Activated CD4-positive, alpha-beta T cell treated with anti-CD3 and anti-CD28 coated beads for 48 hours (primary cell): ENCODE measurements around the gene VAC14.
A peak's percentile ranks its signal among the peaks of the same experiment; 100 is the strongest.

Experiments used
- DNase-seq: peaks from one replicate; pipeline ENCODE4 v3.0.0-alpha.2; 2020

VAC14 gene

DNA sequence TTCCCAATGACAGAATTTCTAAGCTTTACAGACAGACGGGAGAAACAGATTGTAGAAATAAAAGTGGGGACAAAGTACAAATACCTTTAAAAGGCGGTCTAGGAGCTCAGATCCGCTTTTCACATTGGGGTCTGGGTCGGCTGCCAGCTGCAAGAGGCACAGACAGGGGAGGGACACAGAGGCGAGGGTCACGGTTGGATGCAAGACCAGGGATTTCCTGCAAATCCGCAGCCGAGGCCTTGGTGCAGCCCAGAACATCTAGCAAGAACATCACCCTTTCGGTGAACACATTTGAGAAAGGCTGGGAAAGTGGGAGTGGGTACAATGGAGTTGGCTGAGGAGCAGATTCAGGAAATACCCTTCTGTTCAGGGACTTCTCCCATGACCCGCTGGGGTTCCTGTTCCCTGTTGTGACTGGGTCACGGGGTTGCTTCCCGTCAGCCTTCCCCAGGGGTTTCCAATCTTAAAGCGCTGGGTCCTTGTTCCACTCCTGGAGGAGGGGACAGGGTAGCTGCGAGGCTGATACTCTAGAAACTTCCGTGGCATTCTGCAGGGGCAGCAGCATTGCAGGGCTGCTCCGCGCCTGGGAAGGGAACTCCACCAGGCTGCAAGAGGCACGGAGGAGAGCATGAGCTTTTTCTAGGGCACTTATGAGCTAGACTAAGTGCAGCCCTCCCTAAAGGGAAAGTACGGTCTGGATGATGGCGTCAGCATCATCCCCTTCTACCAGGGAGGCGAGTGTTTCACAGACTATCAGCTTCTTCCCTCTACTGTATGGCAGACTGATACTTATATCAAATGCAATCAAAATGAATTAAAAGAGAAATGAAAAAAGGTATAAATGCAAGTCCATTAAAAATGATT lies 16.0 kb downstream of the VAC14 start:
- DNase-seq, result no peak

DNA sequence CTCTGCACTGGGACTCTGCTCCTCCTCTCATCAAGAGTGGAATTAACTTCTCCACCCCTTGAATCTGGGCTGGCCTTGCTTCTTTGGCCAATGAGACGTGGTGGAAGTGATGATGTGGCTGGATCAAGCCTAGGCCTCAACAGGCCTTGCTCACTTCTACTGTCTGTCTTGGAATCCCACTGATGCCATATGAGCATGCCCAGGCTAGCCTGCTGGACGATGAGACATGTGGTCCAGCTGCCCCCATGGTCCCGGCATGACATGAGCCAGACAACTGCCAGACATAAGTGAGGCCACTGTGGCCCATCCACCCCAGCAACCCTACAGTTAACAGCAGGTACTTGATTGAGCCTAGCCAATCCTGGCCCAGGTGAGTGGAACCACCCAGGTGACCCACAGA lies 18.7 kb downstream of the VAC14 start:
- no peak for DNase-seq

GRCh38 chr16:70781800-70782199 lies 19.2 kb downstream of the VAC14 start:
- no peak for DNase-seq

DNA sequence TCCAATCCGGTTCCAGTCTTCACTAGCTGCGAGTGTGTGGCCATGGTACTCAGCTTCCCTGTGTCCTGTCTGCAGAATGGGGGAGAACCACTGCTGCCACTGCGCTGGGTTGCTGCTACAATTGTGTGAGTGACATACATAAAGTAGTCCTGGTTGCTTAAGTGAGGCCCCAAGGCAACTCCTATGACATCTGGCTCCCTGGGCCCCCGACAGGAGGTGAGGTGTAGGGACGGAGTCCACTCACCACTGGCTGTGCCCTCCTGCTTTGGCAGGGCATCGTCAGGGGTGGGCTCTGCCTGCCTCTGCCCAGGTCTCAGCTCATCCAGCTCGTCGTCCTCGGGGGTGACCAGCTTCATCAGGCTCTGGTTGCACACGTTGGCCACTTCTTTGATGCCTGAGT lies 20.4 kb downstream of the VAC14 start:
- DNase-seq, result no peak

DNA sequence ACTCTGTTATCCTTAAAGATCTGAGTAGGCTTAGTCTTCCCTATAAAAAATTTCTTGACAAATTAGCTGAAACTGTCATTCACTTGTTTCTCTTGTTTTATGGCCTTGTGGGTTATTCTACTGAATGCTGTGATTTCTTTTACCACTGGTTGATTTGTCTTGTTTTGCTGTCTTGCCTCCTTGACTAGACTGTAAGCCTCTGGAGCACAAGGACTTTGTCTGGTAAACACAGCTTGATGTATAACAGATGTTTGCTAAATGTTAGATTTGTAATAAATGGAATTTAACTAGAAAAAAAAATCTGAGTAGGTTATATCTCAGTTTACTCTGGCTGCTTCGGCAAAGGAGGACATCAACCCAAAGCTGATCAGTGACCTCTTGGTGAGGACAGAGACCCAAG lies 21.6 kb downstream of the VAC14 start:
- no peak for DNase-seq

GRCh38 chr16:70778901-70779309 lies 22.1 kb downstream of the VAC14 start:
- DNase-seq, result peak; percentile 11

- no peak for DNase-seq
These were observed 23.0 kb downstream of the VAC14 start for GRCh38 chr16:70777973-70778406.

DNA sequence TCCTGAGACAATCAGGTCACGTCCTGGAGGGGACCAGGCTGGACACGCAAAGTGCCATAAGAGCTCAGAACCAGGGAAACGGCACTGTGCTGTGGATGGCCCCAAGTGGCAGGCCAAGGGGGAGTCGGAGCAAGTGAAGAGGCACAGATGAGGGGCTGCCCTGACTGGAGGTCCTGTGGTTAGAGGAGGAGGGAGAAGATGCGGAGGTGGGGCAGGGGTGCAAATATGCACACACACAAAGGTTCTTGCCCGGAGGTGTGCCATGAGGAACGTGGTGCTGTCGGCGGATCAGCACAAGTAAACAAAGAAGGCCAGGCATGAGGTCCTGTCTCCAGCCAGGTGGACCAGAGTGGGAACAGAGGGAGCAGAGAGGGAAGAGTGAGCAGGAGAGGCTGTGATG lies 23.5 kb downstream of the VAC14 start:
- DNase-seq, result no peak

GRCh38 chr16:70775399-70775798 lies 25.6 kb downstream of the VAC14 start:
- DNase-seq, result no peak

DNA sequence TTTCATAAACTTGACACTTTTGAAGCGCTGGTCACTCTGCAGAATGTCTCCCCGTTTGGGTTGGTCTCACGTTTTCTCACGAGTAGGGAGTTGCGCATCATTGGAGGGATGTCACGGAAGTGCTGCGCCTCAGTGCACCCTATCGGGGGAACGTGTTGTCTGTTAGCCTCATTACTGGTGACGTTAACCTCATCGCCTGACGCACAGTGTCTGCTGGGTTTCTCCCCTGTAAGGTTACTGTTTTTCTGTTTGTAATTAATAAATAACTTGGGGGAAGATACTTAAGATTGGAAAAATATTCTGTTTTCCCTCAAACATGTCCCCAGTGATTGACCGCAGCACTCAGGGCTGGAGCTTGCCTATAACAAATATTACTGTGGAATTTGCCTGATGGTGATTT lies 26.7 kb downstream of the VAC14 start:
- no peak for DNase-seq

DNA sequence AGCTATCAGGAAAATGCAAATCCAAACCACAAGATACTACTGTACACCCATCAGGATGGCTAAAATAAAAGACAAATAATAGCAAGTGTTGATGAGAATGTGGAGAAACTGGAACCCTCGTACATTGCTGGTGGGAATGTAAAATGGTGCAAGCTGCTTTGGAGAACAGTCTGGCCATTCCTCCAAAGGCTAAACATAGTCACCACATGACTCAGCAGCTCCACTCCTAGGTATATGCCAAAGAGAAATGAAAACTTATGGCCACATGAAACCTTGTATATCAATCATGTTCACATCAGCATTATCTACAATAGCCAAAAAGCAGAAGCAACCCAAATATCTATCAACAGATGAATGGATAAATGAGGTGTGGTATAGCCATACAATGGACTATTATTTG lies 28.5 kb downstream of the VAC14 start:
- no peak for DNase-seq

DNA sequence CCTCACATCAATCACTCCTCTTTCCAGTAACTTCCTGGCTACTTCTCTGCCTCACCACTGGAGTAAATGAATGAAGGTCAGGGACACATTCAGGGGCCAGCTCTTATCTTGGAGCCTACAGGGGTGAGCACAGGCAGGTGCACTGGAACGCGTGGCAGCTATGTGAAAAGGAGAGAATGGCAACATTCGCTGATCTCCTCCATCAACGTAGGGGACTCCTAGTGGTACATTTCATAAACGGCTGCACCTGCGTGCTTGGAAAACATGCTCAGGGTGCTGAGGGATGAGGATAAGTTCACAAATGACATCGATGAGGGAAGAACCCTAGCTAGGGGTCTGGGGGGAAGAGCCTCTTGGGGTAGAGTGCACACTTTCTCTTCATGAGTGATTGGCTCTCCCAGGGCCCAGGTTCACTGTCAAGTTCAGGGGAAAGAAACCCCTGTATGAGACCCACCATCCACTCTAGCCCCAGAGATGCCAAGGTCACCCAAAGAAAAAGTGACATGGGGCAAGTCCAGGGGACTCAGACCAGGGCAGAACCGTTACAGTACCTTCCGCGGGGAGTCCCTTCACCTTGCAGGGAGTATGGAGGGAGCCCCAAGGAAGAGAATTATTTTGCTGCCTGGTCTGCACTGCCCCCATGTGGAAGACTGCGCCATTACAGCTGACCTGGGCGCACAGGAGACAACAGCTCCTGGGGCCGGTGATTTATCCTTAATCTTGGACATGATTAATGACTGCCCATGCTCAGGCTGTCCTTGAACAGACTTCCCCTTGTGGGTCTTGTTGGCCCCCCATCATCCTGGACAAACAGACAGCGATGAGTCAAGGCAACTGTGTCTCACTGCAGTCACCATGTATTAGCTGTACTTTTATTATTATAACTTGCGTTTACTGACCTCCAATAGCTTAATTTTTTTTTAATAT lies 30.1 kb downstream of the VAC14 start:
- DNase-seq, result peak; percentile 74

GRCh38 chr16:70770291-70770625 lies 30.7 kb downstream of the VAC14 start:
- DNase-seq, result no peak

DNA sequence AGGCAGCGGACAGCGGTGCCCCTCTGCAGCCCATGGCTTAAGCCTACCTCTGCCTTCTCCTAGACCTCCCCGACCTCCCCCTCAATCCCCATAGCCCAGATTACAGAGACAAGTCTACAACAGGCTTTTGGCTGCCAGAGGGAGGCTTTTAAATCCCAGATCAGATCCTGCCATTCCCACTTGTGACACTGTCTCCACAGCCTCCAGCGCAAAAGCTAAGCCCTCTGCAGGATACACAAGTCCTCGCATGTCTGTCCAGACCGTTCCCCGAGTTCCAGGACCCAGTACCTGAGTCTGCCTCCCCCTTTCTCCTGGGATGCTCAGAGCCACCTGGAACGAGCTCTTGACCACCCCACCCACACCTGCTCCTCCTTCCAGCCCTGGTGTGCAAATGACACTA lies 31.2 kb downstream of the VAC14 start:
- no peak for DNase-seq

GRCh38 chr16:70769131-70769530 lies 31.8 kb downstream of the VAC14 start:
- no peak for DNase-seq

- DNase-seq, result no peak
These were observed 32.8 kb downstream of the VAC14 start for GRCh38 chr16:70768203-70768580.

DNA sequence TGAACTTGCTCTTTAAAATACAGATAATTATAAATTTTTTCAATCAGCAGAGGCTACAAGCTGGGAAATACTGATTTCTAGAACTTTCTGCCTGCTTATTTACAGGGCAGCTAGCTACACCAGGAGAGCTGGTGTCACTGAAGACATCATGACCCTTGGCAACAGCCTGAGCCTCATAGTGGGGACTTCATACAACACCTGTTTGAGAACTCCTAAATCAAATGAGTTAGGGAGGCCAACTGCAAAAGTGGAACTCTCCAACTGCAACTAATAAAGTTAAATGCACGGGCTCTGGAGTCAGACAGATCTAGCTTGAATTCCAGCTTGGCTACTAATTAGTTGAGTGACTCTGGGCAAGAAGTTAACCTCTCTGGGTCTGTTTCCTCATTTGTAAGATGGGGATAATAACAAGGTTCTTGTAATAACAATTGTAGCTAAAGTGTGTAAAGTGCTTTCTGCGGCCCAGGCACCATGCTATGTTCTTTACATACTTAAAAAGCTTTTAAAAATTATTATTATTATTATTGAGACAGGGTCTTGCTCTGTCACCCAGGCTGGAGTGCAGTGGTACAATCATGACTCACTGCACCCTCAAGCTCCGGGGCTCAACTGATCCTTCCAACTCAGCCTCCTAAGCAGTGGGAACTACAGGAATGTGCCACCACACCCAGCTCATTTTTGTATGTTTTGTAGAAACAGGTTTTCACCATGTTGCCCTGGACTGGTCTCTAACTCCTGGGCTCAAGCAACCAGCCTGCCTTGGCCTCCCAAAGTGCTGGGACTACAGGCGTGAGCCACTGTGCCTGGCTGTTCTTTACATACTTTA lies 33.4 kb downstream of the VAC14 start:
- DNase-seq, result no peak

DNA sequence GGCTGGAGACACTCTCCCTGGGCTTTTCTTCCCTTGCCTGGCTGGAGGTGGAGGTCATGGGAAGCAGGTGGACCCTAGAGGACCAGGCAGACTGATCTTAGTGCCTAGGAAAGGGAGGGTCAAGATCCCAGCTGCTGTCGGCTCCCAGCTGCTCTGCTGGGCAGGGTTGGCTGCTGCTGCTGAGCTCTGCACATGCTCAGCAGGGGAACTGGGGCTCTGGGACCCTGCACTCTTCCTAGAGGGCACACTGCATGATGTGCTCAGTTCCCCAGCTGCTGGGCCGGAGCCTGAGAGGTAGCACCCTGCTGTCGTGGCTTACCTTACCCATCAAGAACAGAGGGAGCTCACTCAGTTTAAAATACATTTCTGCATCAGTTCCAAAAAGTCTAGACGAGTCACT lies 34.3 kb downstream of the VAC14 start:
- DNase-seq, result no peak

- no peak for DNase-seq
These were observed 34.8 kb downstream of the VAC14 start for GRCh38 chr16:70766176-70766575.

DNA sequence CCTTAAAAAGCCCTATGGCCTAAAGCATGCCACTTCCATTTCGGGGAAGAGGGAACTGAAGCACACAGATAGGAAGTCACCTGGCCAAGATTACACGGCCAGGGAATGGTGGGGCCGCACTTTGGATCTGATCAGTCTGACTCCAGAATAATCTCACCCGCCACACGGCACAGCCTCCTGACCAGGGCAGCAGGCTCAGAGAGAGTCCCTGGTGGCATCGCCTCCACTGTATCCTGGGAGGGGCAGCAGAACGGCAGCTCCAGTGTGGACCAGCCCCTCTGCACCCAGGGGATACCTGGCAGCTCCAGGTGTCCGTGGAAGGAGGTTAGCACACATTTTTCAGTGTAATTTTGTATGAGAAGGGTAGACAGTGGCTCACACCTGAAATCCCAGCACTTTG lies 35.5 kb downstream of the VAC14 start:
- no peak for DNase-seq

GRCh38 chr16:70764632-70765031 lies 36.3 kb downstream of the VAC14 start:
- no peak for DNase-seq

GRCh38 chr16:70760221-70760620 lies 40.7 kb downstream of the VAC14 start:
- DNase-seq, result no peak

- no peak for DNase-seq
These were observed 41.3 kb downstream of the VAC14 start for GRCh38 chr16:70759666-70760065.
